GM19023 (cell line): ENCODE results near the gene RAPGEF4.

ENCODE experiments used
- ATAC-seq: cut with Tn5 transposase; IDR thresholded peaks from one replicate; pipeline ENCODE4 v1.9.1; 2021; ENCODE audit warnings: mild to moderate bottlenecking, moderate library complexity; ENCODE audit not compliant: unreplicated experiment

Gene RAPGEF4

DNA sequence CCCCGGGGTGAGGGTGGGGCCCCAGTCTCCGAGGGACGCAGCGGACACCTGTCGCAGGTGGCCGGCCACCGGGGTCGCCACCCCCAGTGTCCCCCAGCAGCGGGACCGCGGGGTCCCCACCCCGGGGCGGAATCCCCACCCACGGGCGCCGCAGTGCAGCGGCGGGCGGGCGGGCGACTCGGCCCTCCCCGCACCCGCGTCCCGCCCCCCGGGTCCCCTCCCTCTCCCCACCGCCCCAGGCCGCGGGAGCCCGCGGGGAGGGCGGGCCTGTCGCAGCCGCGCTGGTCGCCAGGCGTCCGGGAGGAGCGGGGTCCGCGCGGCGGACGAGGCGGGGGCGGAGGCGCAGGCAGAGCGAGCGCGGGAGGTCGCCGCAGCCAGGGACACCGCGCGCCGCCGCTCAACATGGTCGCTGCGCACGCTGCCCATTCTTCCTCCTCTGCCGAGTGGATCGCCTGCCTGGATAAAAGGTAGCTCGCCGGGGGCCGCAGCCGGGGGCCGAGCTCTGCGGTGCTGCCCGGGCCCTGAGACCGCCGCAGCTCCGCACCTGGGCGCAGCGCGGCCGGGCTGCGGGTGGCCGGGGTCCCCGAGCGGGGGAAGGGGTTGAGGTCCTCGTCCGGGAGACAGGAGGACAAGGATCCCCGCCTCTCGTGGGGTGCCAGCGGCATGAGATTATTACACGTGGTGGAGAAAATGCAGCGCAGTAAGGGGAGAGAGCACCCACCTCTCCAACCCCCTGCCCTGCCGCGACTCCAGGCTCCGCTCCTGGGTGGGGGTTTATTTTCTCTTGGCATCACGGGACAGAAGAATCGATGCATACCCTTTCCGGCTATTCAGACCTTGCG, at the start of gene RAPGEF4:
TSS of gene RAPGEF4 (plus strand) at position 264 of the 842 bp plus-strand sequence. CDS start at position 403, 139 bp downstream.
- no peak for ATAC-seq

DNA sequence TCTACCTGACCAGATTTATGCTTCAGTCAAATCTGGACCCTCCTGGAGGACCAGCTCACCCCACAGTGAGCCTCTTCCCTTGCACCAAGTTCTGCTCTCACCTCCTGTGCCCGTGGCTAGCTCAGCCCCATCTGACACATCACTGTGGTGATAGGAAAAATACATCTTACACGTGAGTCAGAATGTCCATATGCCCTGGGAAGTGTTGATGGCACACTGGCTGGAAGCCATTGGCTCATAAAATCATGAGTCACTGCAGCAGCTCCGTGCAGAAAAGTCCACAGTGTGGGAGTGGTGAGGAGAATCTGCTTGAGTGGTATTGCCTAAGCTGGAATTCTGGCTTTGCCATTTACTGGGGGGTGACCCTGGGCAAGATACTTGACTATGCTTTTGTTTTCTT, 42.6 kb upstream of the RAPGEF4 start:
- ATAC-seq: no peak

DNA sequence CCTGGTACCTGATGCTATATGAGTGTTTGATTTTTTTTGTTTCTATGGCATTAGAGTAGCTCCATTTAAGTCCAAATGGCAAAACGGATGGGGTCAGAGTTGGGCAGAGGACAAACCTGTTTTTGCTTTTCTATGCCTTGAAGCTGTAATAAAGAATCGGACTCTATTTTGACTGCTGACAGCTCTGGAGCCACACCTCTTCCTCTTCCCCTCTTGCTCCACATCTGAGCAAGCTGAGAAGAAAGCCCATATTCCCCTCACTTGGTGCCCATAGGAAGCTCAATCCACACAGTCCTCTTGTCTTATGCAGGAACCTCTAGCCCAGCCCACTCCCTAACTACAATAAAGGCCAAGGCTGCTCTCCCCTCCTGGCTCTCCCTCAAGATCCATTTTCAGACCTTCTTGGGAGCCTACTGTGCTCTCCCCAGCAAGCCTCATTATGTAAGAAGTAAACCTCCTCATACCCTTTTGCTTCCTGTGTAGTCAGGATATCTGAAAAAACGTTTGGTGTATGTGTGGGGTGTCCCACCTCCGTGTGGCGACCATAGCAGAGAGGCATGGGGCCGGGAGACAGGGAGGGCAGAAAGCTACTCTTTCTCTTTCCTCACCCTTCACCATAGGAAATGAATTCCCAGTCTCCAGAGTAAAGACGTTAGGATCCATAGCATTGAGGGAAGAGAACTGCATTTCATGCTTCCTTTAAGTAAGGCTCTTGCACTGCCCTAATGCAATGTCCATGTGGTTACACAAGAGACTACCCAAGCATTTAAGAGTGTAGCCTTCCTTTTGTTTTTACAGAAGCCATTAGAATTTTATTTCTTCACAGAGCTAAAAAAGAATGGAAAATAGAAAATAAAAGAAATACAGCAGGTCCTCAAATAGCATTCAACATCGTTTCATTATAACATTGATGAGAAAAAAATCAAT, 41.9 kb upstream of the RAPGEF4 start:
- no peak for ATAC-seq

DNA sequence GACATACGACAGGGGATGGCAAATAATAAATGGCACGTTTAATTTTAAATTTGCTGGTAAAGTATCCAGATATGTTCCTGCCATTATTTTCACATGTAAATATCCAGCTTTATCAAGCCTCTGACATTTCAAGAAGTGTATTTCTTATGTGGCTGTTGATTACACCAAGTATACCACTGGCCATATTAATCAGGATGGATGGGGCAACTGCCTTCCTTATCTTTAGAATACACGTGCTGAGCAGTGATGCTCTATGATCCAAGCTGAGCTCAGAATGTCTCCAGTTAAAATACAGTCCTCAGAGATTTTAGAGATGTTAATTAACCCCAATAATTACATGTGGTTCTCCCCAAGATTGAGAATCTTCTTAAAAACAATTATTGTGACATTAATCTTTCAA, 38.3 kb upstream of the RAPGEF4 start:
- ATAC-seq: no peak

DNA sequence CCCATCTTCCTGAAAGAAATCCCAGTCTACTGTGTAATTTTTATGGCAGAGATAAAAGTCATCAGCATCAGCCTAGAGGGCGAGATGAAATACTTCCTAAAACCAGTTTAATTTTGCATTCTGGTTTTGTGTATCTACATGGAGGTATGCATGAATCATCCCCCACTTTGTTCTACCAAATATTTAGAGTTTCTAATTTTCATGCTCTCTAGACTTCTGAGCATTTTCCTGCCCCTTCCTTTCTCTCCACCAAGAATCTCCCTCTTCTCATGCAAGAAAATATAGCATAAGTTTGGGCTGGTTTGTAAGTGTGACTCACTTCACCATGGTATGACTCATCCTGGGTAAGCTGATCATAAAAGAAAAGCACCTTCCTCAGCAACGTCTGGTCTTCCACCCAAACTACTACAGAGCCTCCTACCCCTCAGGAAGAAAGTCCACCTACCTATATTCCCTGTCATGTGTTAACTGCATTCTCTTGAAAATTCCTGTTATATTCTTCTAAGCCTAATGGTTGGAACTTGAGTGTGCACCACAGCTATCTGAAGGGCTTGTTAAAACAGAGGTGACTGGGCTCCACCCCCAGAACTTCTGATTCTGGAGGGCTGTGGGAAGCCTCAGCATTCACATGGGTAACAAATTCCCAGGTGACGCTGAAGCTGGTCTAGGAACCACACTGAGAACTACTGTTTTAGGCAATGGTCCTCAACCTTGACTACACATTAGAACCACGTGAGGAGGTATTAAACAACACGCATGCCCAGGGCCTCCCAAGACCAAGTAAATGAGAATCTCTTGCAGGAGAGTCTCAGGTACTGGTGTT, 37.4 kb upstream of the RAPGEF4 start:
- peak; percentile 94 for ATAC-seq

DNA sequence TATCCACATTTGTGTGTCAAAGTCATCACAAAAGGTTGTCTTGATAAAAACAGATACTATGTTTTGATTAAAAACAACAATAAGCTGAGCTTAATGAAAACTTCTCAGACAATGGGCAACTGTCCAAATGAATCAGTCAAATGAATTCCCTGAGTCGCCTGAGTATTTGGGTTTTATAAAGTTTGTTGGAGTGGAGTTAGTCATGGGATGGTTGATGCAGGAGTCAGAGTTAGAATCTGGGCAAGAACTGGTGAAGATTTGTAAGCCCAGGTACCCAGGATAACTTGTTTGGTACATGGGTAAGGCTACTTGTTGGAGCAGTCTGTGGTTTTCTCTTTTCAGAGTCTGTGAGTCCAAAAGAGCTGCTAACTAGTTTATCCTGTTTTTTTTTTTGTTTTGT, 34.4 kb upstream of the RAPGEF4 start:
- no peak for ATAC-seq

DNA sequence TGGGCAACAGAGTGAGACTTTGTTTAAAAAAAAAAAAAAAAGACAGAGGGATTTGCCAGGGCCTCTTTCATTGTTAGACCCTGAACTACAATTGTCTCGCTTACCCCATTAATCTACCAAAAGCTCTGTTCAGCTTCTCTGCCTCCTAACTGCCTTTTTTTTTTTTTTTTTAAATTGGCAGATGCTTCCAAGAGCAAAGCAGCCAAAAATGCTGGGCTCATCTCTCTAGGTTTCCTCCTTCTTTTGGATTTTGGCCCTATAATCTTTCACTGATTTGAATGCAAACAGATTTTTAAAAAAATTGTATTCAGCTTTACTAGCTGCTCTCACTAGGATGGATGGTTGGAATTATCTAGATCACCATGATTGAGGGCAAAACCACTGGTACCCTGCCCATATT, 33.2 kb upstream of the RAPGEF4 start:
- no peak for ATAC-seq

DNA sequence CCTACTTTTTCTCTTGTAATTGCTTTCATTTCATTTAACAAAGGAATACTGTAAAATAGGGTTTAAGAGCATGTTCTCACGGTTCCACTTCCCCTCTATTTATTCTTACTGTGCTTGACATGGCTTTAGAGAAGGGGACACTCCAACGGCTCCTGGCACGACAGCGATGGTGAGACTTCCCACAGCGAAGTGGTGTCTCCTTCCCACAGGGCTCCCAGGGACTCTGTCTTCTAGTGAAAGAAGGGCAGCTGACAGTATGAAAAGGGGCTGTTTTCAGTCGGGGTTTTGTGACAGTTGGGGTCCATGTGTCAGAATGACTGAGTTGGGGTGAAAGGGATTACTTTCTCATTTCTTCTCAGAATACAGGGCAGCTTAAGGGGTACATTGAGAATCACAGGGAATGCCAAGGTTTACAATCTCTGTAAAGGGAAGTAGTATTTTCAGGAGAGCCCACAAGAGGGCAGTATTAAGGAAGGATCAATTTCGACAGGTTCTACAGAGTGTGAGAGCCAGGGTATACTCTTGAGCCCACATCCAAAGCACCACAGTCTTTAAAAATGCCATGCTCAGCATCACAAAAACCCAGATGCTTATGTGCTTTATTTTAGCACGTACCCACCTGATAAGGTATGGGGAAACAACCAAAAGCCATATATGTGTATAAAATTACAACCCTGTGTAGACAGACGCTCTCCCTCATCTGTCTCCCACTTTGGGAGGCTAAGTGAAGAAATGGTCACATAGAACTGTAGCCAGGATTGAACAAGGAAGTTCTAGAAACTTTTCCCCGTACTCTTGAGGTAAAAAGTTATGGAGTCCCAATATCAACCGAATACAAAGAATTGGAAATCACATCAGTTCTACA, 31.3 kb upstream of the RAPGEF4 start:
- no peak for ATAC-seq

DNA sequence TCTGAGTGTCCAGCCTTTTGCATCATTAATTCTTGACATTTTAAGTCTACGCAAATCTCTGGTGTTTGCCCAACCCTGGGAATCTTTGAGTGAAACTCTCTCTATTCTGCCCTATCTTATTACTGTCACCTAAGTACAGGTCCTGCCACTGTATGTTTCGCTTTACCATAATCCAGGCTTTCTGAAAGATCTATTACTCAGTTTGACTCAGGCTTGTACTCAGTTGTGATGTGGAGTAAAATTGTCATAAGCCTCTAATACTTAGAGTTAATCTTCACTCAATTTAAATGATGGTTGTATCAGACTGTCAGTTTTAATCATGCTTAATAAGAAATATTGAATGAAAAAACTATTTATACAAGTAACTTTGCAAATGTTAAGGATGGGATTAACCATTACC, 30.3 kb upstream of the RAPGEF4 start:
- ATAC-seq: no peak

DNA sequence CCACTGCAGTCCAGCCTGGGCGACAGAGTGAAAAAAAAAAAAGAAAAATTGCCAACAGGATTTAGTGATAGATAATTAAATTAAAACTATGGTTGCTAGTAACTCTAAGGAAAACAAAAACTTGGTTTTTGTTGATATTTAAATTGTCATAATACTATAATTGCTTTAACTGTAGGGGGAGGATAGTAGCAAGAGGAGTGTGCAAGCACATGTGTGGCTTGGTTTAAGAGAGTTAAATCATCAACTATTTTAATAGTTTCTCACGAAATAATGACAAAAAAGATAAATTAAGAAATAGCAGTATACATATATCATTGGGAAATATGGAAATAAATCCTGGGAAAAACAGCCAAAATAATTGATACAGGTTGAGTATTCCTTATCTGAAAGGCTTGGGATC, 27.4 kb upstream of the RAPGEF4 start:
- ATAC-seq: no peak

DNA sequence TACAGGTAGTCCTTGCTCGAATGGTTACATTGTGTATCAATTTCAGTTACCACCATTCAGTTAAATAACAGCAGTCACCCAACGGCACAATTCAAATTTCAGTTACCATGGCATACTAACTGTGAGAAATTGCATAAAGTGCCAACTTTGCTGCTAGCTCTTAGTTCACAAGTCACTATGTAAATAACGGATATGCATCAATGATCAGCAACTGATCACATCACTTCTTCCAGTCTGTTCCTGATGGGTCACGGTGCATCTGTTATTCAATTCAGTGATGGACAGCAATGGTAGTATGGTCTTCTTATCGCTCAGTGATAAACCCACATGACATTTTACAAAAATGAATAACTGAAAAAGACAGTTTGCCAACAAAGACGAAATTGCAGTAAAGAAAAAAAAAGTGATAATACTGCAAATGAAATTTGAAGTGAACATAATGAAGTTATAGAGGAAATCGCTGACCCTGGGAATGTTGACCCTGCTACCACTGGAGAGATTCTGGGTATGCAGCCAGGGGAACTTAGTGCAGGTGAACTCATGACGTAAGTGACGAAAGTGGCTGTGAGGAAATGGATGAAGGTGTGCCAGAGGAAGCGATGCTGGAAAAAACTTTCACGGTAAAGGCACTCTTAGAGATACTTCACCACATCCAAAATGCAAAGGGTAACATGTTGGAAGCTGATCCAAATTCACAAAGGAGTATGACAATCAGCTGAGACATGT, 25.9 kb upstream of the RAPGEF4 start:
- no peak for ATAC-seq

DNA sequence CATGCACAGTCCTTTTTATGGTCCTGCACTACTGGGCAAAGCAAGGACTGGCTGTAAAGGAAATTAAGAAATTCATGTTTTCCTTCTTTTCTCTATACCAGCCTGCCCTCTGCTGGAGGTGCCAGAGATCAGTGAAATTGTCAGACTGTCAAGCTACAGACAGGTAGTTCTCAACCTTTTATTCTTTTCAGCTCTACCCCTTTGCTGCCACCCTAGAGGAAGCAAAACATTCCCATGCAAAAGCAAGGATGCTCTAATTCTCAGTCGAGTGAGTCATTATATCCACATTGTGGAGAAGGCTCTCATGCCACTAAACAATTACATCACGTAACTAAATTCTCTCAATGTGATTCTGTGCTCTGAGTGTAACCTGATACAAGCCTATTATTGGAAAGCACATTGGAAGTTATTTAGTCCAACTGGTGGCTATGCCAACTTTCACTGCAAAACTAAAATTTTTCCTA, 25.0 kb upstream of the RAPGEF4 start:
- no peak for ATAC-seq

DNA sequence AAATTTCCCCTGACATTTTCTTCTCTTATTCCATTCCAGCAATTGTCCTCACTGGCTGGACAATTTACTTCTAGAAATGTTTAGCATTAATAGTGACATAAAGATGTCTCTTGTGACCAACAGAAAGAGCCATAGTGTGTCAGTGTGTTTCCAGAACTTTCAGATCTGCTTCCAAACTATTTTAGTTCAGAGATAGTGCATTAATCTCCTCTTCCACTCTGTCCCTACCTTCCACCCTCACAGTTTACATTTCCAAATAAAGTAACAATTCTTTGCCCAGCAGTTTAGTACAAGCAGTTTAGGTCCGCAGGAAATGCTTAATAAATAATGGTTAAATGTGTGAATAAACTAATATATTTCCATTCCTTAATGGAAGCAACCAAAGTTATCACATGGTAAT, 24.5 kb upstream of the RAPGEF4 start:
- ATAC-seq: no peak

DNA sequence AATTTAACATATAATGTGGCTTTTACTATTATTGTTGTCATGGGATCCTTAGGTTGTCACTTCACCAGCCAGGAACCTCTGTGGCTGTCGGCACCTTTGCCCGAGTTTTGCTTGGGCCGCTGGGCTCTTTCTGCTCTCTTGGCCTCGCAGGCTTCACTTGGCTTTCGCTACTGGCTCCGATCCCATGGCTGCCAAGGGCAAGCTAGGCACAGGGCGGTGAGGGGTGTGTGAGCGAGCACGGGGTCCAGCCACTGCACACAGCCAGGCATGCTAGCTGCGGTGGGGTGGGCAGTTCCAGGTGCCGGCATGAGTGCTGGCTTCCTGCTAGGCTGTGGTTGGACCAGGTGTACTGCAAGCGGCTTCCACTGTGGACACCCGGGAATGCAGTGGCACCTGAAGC, 23.4 kb upstream of the RAPGEF4 start:
- ATAC-seq: no peak

DNA sequence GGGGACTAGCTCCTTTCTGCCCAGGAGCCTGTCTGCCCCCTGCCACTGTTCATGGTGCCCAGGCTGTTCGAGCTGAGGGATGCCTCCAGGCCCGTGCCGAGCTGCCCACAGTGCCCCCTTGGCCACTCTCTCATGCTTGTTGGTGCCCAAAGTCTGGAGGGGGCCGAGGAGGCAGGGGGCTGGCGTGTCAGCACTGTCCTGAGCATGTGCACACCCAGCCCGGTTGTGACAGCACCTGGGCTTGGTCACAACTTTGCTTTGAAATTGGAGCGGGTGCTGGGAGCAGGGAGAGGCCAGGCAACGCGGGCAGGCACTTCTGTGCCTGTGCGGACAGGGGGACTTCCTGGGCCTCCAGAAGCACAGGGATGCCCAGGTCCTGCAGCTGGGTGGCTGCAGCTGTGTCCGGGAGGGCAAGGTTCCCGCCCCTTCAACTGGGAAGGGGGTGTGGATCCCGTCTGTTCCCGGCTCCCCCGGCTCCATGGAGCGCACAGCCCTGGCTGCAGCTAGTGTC, 22.2 kb upstream of the RAPGEF4 start:
- ATAC-seq: no peak

DNA sequence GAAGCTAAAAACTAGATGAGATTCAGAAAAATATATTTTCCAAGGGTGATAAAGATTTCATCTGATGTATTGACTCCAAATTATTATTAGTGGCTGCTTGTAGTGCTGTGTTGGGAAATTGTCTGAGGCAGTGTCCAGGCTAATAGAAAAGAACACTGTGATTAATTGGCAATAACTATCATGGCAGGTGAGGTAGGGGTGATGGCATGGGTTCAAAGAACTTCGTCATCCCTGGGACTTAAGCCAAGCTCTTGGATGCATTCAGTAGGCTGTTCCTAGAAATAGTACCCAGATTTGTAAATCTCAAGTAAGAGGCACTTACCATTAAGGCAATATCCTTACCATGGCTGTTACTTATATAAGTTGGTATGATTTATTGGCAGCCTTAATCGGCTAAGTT, 13.2 kb upstream of the RAPGEF4 start:
- no peak for ATAC-seq

DNA sequence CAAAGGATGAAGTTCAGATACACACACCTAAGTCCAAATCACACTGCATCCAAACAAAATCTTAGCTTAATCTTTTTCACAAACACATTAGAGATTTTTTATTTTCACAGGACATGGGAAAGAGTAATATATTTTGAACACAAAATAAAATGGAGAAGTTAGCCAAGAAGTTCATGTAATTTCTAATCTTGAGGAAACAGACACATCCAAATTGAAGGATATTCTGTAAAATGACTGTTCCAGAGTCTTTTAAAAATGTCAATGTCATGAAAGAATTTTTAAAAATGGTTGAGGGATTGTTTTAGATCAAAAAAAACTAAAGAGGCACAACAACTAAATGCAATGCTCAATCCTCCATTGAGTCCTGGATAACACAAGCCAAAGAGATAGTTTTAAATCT, 12.4 kb upstream of the RAPGEF4 start:
- ATAC-seq: no peak

DNA sequence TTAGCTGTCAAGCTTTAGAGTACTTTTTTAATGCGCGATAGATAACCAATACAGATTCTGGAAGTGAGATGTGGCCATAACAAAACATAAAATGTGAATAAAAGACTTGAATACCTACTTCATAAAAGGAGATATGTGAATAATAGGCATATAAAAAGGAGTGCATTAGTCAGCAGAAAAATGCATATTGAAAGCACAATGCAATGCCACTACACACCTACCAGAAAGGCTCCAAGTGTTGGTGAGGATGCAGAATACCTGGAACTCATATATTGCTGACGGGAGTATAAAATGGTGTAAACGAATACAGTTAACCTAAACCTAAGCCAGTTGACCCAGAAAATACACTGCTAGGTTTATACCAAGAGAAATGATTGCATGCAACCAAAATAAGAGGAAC, 10.9 kb upstream of the RAPGEF4 start:
- no peak for ATAC-seq

DNA sequence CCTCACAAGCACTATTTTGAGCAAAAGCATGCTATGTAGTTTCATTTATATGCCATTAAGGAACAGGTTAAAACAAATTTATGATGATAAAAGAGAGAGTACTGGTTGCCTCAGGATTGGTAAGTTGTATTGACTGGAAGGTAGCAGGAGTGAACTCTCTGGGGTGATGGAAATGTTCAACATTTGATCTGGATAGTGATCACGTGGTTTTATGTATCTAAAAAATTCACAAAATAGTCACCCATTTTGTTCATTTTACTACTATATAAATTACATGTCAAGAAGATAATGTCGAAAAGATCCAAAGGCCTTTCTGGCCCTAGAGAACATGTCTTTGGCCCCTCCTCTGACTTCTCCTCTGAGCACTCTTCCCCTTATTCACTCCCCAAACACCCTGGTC, 10.4 kb upstream of the RAPGEF4 start:
- no peak for ATAC-seq
